SK-N-SH (cell line): Measurements from ENCODE around the gene ICA1. TPM values are rescaled to one million over a fixed set of nuclear protein-coding genes. Genes with fewer than 3 reads are reported as not detected.
"Not testable (repeated sequence)": the region's sequence is repeated elsewhere in the genome, so short reads cannot be mapped to it uniquely, and the experiment has no call there.

ENCODE experiments used
- CTCF ChIA-PET: fragments of 300-600, 350-600 bp; formaldehyde crosslinking; extraction: SDS; loops from one replicate; lab custom pipeline; 2021; lab: Yijun Ruan, JAX
- POLR2A ChIA-PET: fragments of 350-600 bp; sonication (Branson Sonifier 250); formaldehyde crosslinking; extraction: SDS; loops from one replicate; lab custom pipeline; 2020; ENCODE audit warnings: antibody characterized with exemption, inconsistent platforms; lab: Yijun Ruan, JAX
- DNase-seq: peaks from one replicate; pipeline ENCODE4 v3.0.0; 2012
- H2AFZ ChIP-seq: fragments of 200-600 bp; sonication (generic); 2 replicates; pipeline ENCODE4 v1.8.1; 2016; ENCODE audit warnings: antibody characterized with exemption, mild to moderate bottlenecking, low read depth
- H3F3A ChIP-seq: fragments of 200-600 bp; sonication (generic); replicated peaks from 2 replicates; pipeline ENCODE3; 2016; ENCODE audit warnings: antibody characterized with exemption, mild to moderate bottlenecking; ENCODE audit not compliant: insufficient read depth
- H3K27ac ChIP-seq, 2 experiments: fragments of 200-500 bp in 1 of 2; fragments of 200-600 bp in 1 of 2; sonication (Bioruptor generic) in 1 of 2; sonication (generic), shearing (Covaris generic) in 1 of 2; 2 replicates each; pipeline versions ENCODE4 v1.5.1 to v1.6.1; 2014 to 2016; ENCODE audit warnings: low read depth in 2 of 2, inconsistent platforms in 1 of 2, low read length in 1 of 2, mild to moderate bottlenecking in 1 of 2, mixed read lengths in 1 of 2
- H3K27me3 ChIP-seq: fragments of 200-600 bp; sonication (generic), shearing (Covaris generic); 2 replicates; pipeline ENCODE4 v1.6.1; 2016; ENCODE audit warnings: mixed run types; ENCODE audit not compliant: insufficient read depth
- H3K36me3 ChIP-seq, 2 experiments: fragments of 200-500 bp in 1 of 2; fragments of 200-600 bp in 1 of 2; sonication (Bioruptor generic) in 1 of 2; sonication (generic) in 1 of 2; replicated peaks in 1 of 2; 2 replicates each; pipeline versions ENCODE3 to v1.5.1; 2014 to 2016; ENCODE audit warnings: low read length in 1 of 2, mild to moderate bottlenecking in 1 of 2; ENCODE audit not compliant: insufficient read depth in 2 of 2, control insufficient read depth in 1 of 2
- H3K4me1 ChIP-seq, 2 experiments: fragments of 200-500 bp in 1 of 2; fragments of 200-600 bp in 1 of 2; sonication (Bioruptor generic) in 1 of 2; sonication (generic), shearing (Covaris generic) in 1 of 2; 2 replicates each; pipeline versions ENCODE4 v1.5.1 to v1.6.1; 2014 to 2016; ENCODE audit warnings: low read depth in 1 of 2, low read length in 1 of 2, mixed run types in 1 of 2; ENCODE audit not compliant: insufficient read depth in 2 of 2, control insufficient read depth in 1 of 2
- H3K4me2 ChIP-seq: fragments of 200-600 bp; sonication (generic), shearing (Covaris generic); 2 replicates; pipeline ENCODE4 v1.6.1; 2017; ENCODE audit warnings: mixed run types
- H3K4me3 ChIP-seq, 2 experiments: fragments of 200-500 bp in 1 of 2; fragments of 200-600 bp in 1 of 2; sonication (Bioruptor generic) in 1 of 2; sonication (generic), shearing (Covaris generic) in 1 of 2; 2 replicates each; pipeline versions ENCODE4 v1.5.1 to v1.8.1; 2014 to 2016; ENCODE audit warnings: low read depth in 2 of 2, inconsistent platforms in 1 of 2, low read length in 1 of 2, mild to moderate bottlenecking in 1 of 2, mixed read lengths in 1 of 2, moderate library complexity in 1 of 2
- H3K79me2 ChIP-seq: fragments of 200-600 bp; sonication (generic); 2 replicates; pipeline ENCODE4 v1.8.1; 2017; ENCODE audit warnings: mild to moderate bottlenecking; ENCODE audit not compliant: insufficient read depth
- H3K9ac ChIP-seq: fragments of 200-600 bp; sonication (generic); 2 replicates; pipeline ENCODE4 v1.6.1; 2017; ENCODE audit warnings: mixed run types
- H3K9me2 ChIP-seq: fragments of 200-600 bp; sonication (generic); 2 replicates; pipeline ENCODE4 v1.6.1; 2017; ENCODE audit warnings: mixed run types
- H3K9me3 ChIP-seq: fragments of 200-600 bp; sonication (generic); 2 replicates; pipeline ENCODE4 v1.6.1; 2017; ENCODE audit warnings: mixed run types, mild to moderate bottlenecking, moderate library complexity
- H4K20me1 ChIP-seq: fragments of 200-600 bp; sonication (generic); 2 replicates; pipeline ENCODE4 v1.6.1; 2017; ENCODE audit warnings: mild to moderate bottlenecking, mixed run types; ENCODE audit not compliant: insufficient read depth
- FOSL2 ChIP-seq: IDR thresholded peaks from 2 replicates; pipeline ENCODE4 v1.4.0; 2012; ENCODE audit warnings: low read depth, mild to moderate bottlenecking, moderate library complexity, borderline replicate concordance
- FOXJ3 ChIP-seq: sonication (generic); formaldehyde crosslinking; IDR thresholded peaks from 2 replicates; pipeline ENCODE4 v1.5.1; 2020; ENCODE audit warnings: mild to moderate bottlenecking, missing genetic modification reagents
- FOXM1 ChIP-seq: IDR thresholded peaks from 2 replicates; pipeline ENCODE4 v1.4.0; 2012; ENCODE audit warnings: low read depth, mild to moderate bottlenecking
- MEF2A ChIP-seq: IDR thresholded peaks from 2 replicates; pipeline ENCODE4 v1.4.0; 2012; ENCODE audit warnings: low read depth, borderline replicate concordance
- MXI1 ChIP-seq: IDR thresholded peaks from 2 replicates; pipeline ENCODE4 v1.6.1; 2012; ENCODE audit warnings: mild to moderate bottlenecking, low read depth, low read length, improper control_type of control experiment
- NRF1 ChIP-seq: IDR thresholded peaks from 2 replicates; pipeline ENCODE4 v1.6.1; 2012; ENCODE audit warnings: low read depth, mild to moderate bottlenecking, low read length
- PBX3 ChIP-seq: IDR thresholded peaks from 2 replicates; pipeline ENCODE4; 2012
- RAD21 ChIP-seq: IDR thresholded peaks from 2 replicates; pipeline ENCODE4 v1.6.1; 2012; ENCODE audit warnings: mild to moderate bottlenecking, low read length
- RCOR1 ChIP-seq: fragments of 150-350 bp; IDR thresholded peaks from 2 replicates; pipeline ENCODE4 v1.6.1; 2017; ENCODE audit warnings: antibody characterized with exemption, low read length
- RFX5 ChIP-seq: IDR thresholded peaks from 2 replicates; pipeline ENCODE4 v1.6.1; 2012; ENCODE audit warnings: mild to moderate bottlenecking, improper control_type of control experiment, low read length
- RXRA ChIP-seq: IDR thresholded peaks from 2 replicates; pipeline ENCODE4 v1.4.0; 2012; ENCODE audit warnings: low read depth, mild to moderate bottlenecking, borderline replicate concordance
- SIN3A ChIP-seq: IDR thresholded peaks from 2 replicates; pipeline ENCODE4 v1.6.1; 2012; ENCODE audit warnings: low read depth, mild to moderate bottlenecking, low read length, moderate library complexity, borderline replicate concordance
- SMC3 ChIP-seq: IDR thresholded peaks from 2 replicates; pipeline ENCODE4 v1.6.1; 2012; ENCODE audit warnings: low read depth, low read length, improper control_type of control experiment
- TAF1 ChIP-seq: IDR thresholded peaks from 2 replicates; pipeline ENCODE4 v1.6.1; 2012; ENCODE audit warnings: low read depth, mild to moderate bottlenecking, low read length, moderate library complexity, borderline replicate concordance
- TCF12 ChIP-seq: IDR thresholded peaks from 2 replicates; pipeline ENCODE4 v1.4.0; 2012
- TEAD4 ChIP-seq: IDR thresholded peaks from 2 replicates; pipeline ENCODE4 v1.4.0; 2012; ENCODE audit warnings: mild to moderate bottlenecking, borderline replicate concordance; ENCODE audit not compliant: insufficient read depth
- USF2 ChIP-seq: fragments of 150-350 bp; IDR thresholded peaks from 2 replicates; pipeline ENCODE4 v1.6.1; 2017; ENCODE audit warnings: antibody characterized with exemption, low read length, low read depth, borderline replicate concordance
- YY1 ChIP-seq: IDR thresholded peaks from 2 replicates; pipeline ENCODE4 v1.4.0; 2012; ENCODE audit warnings: low read depth, mild to moderate bottlenecking
- WGBS: methylation state at CpG from one replicate; pipeline ENCODE4 v1.1.6; 2017; ENCODE audit warnings: low lambda C conversion rate; 5-methylcytosine and 5-hydroxymethylcytosine counted together
- polyA plus RNA-seq, 3 experiments: library from polyadenylated mRNA; depleted of rRNA; stranded (reverse); fragments of >200 nt; gene quantifications; 2 replicates each; pipeline ENCODE4 v1.2.3, GENCODE V29; 2012
- TF ChIP-seq, protein P1 (sequence below): fragments of 150-350 bp; IDR thresholded peaks from 2 replicates; pipeline ENCODE4 v1.6.1; 2016; ENCODE audit warnings: mild to moderate bottlenecking, low read depth, low read length
- TF ChIP-seq, protein P2 (sequence below): fragments of 200-600 bp; sonication (generic); IDR thresholded peaks from 2 replicates; pipeline ENCODE4 v1.6.1; 2017; ENCODE audit warnings: antibody characterized with exemption, mild to moderate bottlenecking, moderate library complexity

Gene ICA1
- polyA plus RNA-seq, 1 of the 3 experiments (the other 2 are of a cell fraction) = 2.4 TPM

GRCh38 chr7:8063706-8064297 lies 198.2 kb downstream of the ICA1 start:
- Histone ChIP-seq H3K4me2 (no peak overlapping the region), H3K36me3 (peaks cover 6 to 18% of the 10 kb centered on the region in 2 experiments), H3K4me3 (no peak overlapping the region), H3K27ac (peak overlapping the region in 1 of 2 experiments; percentile 95; a peak in 2 of 4 replicates), H3K9ac (no peak overlapping the region), H3K9me2 (no peaks in the 10 kb centered on the region), H4K20me1 (peaks cover 3% of the 10 kb centered on the region; the same call in 1 of the 2 replicates), H3K4me1 (peaks cover 3 to 8% of the 10 kb centered on the region in 2 experiments; a peak in 3 of 4 replicates), H3K9me3 (no peaks in the 10 kb centered on the region), H3K27me3 (no peaks in the 10 kb centered on the region), H3K79me2 (no peaks in the 10 kb centered on the region), H3F3A (peaks cover 34% of the 10 kb centered on the region), H2AFZ (no peak overlapping the region)
- DNase-seq = no peak
- ChIA-PET POLR2A (no interaction called here), CTCF (interaction anchor here (0.9 kb wide), 1 partner anchor 10 kb away, joined by 4 read pairs; no protein-coding TSS in a partner anchor)
- TF ChIP-seq RCOR1 = no peak
- no peak for TF ChIP-seq RXRA
- no peak for TF ChIP-seq TCF12
- no peak for TF ChIP-seq RAD21
- TF ChIP-seq FOXJ3 (CRISPR knock-in tag) = no peak
- TF ChIP-seq MEF2A = no peak
- no peak for TF ChIP-seq FOSL2
- TF ChIP-seq, protein P1, sequence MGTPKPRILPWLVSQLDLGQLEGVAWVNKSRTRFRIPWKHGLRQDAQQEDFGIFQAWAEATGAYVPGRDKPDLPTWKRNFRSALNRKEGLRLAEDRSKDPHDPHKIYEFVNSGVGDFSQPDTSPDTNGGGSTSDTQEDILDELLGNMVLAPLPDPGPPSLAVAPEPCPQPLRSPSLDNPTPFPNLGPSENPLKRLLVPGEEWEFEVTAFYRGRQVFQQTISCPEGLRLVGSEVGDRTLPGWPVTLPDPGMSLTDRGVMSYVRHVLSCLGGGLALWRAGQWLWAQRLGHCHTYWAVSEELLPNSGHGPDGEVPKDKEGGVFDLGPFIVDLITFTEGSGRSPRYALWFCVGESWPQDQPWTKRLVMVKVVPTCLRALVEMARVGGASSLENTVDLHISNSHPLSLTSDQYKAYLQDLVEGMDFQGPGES = no peak
- no peak for TF ChIP-seq PBX3
- no peak for TF ChIP-seq SIN3A
- TF ChIP-seq FOXM1 = no peak
- no peak for TF ChIP-seq MXI1
- TF ChIP-seq, protein P2, sequence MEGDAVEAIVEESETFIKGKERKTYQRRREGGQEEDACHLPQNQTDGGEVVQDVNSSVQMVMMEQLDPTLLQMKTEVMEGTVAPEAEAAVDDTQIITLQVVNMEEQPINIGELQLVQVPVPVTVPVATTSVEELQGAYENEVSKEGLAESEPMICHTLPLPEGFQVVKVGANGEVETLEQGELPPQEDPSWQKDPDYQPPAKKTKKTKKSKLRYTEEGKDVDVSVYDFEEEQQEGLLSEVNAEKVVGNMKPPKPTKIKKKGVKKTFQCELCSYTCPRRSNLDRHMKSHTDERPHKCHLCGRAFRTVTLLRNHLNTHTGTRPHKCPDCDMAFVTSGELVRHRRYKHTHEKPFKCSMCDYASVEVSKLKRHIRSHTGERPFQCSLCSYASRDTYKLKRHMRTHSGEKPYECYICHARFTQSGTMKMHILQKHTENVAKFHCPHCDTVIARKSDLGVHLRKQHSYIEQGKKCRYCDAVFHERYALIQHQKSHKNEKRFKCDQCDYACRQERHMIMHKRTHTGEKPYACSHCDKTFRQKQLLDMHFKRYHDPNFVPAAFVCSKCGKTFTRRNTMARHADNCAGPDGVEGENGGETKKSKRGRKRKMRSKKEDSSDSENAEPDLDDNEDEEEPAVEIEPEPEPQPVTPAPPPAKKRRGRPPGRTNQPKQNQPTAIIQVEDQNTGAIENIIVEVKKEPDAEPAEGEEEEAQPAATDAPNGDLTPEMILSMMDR = no peak
- TF ChIP-seq SMC3 = no peak
- TF ChIP-seq TEAD4 = no peak
- TF ChIP-seq RFX5 = no peak
- no peak for TF ChIP-seq NRF1
- TF ChIP-seq YY1 = no peak
- TF ChIP-seq USF2 = no peak
- no peak for TF ChIP-seq TAF1

DNA sequence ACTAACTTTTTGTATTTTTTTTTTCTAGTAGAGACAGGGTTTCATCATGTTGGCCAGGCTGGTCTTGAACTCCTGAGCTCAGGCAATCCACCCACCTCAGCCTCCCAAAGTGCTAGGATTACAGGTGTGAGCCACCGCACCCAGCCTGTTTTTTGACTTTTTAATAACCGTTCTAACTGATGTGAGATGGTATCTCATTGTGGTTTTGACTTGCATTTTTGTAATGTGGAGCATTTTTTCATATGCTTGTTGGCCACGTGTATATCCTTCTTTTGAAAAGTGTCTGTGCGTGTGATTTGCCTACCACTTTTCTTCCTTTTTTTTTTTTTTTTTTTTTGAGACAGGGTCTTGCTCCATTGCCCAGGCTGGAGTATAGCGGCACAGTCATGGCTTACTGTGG lies 198.7 kb downstream of the ICA1 start:
- H3K9ac ChIP-seq, H3K9me3 ChIP-seq, CTCF ChIA-PET, DNase-seq, H3K27me3 ChIP-seq, H3K4me3 ChIP-seq, H3K4me2 ChIP-seq, H3K79me2 ChIP-seq, H3K9me2 ChIP-seq, H4K20me1 ChIP-seq, H3K4me1 ChIP-seq, POLR2A ChIA-PET, H2AFZ ChIP-seq: not testable (repeated sequence)
- peaks cover 9 to 18% of the 10 kb centered on the region in 2 experiments for H3K36me3 ChIP-seq
- peak overlapping the region in 1 of 2 experiments; percentile 95; a peak in 1 of 4 replicates for H3K27ac ChIP-seq
- H3F3A ChIP-seq = peaks cover 35% of the 10 kb centered on the region
- 87% methylated on average over 5 of the region's 5 CpGs for WGBS
